ENCODE data around the gene OPHN1.

DNA sequence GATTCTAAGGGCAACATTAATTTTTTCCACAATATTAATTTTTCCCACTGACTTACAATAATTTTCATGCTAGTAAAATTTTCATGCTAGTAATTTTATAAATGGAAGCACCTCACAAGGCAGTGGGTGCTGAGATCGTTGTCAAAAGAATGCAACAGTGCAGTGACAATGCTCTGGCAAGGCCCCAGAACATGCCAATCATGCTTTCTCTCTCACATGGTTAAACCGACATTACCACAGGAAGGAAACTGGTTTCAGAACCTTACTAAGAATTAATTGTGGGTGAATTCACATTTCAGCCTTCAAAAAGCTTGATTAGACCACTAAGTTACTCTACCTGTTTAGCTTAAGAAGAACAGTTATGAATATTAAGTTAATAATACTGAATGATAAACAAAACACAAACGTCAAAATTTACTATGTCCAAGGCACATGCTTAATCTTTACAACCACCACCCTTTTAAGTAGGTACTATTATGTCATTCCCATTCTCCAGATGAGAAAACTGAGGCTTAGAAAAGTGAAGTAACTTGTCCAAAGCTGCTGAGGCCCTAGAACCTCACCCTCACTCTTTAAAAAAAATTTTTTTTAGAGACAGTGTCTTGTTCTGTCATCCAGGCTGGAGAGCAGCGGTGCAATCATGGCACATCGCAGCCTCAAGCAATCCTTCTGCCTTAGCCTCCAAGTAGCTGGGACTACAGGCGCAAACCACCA, 10.0 kb upstream of the OPHN1 start:
- TF ChIP-seq, protein P1, sequence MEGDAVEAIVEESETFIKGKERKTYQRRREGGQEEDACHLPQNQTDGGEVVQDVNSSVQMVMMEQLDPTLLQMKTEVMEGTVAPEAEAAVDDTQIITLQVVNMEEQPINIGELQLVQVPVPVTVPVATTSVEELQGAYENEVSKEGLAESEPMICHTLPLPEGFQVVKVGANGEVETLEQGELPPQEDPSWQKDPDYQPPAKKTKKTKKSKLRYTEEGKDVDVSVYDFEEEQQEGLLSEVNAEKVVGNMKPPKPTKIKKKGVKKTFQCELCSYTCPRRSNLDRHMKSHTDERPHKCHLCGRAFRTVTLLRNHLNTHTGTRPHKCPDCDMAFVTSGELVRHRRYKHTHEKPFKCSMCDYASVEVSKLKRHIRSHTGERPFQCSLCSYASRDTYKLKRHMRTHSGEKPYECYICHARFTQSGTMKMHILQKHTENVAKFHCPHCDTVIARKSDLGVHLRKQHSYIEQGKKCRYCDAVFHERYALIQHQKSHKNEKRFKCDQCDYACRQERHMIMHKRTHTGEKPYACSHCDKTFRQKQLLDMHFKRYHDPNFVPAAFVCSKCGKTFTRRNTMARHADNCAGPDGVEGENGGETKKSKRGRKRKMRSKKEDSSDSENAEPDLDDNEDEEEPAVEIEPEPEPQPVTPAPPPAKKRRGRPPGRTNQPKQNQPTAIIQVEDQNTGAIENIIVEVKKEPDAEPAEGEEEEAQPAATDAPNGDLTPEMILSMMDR (IDR thresholded peaks at IDR 0.05), result no peak
- TF ChIP-seq POLR2A (IDR thresholded peaks at IDR 0.05; ENCODE audit: low read depth) (no peak), POLR2AphosphoS5 (IDR thresholded peaks at IDR 0.05) (no peak), EP300 (IDR thresholded peaks at IDR 0.05) (no peak)
